ENCODE results near the gene PAH.

DNA sequence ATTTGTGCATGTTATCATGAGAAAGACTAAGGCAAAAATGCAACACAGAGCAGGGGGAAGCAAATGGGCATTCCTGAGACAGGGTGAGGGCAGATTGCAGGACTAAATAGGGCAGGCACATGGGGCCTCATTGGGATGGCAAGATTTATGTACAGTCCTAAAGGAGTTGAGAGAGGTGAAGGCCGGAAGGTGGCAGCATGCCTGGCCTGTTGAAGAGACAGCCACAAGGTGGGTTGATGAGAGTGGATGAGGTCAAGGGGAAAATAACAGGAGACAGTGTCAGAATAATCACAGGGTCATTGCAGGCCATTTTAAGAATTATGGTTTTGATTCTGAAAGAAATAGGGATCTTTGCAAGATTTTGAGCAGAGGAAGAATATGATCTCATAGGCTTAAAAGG lies 21.0 kb downstream of the PAH start:
- TF ChIP-seq, protein P1, sequence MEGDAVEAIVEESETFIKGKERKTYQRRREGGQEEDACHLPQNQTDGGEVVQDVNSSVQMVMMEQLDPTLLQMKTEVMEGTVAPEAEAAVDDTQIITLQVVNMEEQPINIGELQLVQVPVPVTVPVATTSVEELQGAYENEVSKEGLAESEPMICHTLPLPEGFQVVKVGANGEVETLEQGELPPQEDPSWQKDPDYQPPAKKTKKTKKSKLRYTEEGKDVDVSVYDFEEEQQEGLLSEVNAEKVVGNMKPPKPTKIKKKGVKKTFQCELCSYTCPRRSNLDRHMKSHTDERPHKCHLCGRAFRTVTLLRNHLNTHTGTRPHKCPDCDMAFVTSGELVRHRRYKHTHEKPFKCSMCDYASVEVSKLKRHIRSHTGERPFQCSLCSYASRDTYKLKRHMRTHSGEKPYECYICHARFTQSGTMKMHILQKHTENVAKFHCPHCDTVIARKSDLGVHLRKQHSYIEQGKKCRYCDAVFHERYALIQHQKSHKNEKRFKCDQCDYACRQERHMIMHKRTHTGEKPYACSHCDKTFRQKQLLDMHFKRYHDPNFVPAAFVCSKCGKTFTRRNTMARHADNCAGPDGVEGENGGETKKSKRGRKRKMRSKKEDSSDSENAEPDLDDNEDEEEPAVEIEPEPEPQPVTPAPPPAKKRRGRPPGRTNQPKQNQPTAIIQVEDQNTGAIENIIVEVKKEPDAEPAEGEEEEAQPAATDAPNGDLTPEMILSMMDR (IDR thresholded peaks at IDR 0.05) = no peak
- TF ChIP-seq POLR2A (IDR thresholded peaks at IDR 0.05) = no peak

All from thyroid gland (tissue), 4 donors.